Measurements from ENCODE around the gene HES7.

The HES7 gene

DNA sequence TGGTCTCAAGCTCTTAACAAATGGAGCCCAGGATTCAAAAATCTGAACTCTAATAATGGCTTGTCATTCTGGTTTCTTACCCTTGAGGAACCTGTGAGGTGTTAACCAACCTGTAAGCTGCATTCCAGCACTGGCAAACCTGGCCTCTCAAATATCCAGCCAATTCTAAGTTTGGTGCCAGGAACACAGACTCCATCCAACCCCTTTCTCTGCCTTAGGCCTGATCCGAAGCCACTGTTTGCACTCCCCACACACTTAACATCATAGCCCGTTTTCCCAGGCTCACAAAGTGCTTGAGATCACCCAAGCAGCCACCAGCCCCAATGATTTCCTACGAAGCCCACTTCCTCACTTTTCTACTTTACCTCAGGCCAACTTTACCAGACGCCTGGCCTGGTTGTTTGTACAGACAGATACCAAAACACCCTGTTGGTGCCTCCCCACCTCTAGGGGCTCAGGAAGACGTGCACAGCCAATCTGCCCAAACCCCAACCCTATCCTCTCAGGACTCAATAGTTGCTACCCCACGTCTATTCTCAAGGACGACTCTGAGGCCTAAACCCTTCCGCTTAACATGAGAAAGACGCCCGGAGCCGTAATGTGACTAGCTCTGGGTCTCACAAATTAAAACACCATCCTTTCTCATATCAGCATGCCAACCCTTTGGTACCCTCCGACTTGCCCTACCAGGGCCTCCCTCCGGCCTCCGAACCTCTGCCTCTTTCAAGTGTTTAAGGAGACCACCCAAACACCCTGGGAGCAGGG is 31.5 kb upstream of the HES7 start:
- no peak for DNase-seq (ENCODE audit: low read depth in 2 of 3, low spot score in 2 of 3)

DNA sequence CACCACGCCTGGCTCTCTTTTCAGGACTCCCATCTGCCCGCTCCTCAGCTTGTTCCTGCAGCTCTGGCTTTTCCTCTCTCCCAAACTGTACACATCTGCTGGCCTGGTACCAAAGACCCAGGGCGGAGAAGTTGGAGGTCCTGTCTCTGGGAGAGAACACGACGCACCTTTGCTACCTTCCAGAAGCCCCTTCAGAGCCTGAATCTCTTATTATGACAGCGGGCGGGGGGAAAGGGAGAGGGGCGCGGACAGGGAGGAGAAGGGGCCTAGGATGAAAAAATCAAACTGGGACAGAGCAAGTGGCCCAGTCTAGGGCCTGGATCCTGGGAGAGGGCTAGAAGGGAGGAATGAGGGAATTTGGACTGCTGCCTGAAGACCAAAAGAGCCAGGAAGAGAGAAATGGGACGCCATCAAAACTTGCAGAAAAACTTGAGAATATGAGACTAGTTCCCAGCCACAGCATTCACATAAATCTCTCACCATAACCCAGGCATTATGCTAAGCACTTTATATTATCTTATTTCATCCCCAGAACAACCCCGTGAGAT is 30.8 kb upstream of the HES7 start:
- DNase-seq (ENCODE audit: low read depth in 2 of 3, low spot score in 2 of 3), result no peak

DNA sequence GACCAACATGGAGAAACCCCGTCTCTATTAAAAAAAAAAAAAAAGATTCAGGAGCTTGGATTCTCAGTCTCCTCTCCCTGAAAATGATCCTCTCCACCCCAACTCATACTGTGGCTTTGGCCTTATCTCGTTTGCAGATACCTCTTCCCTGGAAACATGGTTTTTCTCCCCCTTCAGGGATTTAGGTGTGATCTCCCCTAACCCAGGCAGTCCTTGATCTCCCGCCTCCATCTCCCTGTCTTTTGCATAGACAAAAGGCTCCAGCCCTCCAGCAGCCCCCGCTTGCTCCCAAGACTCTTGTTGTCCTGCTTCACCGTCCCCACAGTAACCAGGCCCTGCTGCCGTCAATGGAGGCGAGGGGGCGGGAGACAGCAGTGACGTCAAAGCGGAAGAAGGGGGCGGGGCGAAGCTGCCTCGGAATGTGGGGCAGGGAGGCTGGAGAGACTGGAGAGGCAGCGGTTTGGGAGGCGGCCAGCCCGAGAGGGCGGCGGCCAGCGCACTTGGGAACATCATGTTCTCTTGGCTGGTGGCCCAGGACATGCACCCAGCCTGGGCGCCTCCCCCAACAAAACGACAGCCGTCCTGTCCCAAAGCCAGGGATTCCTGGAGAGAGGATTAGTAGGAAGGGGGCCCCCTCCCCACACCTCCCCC is 30.2 kb upstream of the HES7 start:
- peak in 2 of 3 experiments; percentile 85 to 86 for DNase-seq (ENCODE audit: low read depth in 2 of 3, low spot score in 2 of 3)

DNA sequence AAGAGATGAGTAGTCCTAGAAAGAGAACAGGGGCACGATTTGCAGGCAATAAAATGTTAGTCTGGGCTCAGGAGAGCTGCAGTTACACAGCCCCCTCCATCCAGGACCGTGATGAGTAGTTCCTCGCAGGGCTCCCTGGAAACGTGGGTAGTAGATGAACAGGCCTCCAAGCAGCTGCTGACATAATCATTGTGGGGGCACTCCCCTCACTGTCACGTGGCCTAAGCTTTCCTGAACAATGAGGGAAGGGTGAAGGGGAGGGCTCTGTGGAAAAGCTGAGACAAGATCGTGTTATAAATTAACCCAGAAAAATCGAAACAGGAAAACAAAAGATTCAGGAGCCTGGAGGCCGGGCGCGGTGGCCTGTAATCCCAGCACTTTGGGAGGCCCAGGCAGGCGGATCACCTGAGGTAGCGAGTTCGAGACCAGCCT is 29.6 kb upstream of the HES7 start:
- no peak for DNase-seq (ENCODE audit: low read depth in 2 of 3, low spot score in 2 of 3)

DNA sequence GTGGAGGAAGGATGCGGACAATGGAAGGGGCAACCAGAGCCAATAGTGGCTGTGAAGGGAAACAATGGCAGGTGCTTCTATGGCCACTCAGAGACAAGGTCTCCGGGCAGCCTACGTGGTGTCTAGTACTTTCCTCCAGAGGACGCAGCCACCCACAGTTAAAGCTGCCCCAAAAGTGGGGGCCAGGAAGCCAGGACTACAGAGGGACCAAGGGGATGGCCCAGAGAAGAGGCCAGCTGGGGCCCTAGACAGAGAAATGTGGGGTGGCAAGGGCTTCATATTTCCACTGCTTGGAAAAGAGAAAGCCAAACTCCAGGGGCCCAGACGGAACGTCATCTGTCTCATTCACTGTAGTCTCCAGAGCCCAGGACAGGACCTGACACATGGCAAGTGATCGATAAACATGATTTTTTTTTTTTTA is 29.1 kb upstream of the HES7 start:
- no peak for DNase-seq (ENCODE audit: low read depth in 2 of 3, low spot score in 2 of 3)

DNA sequence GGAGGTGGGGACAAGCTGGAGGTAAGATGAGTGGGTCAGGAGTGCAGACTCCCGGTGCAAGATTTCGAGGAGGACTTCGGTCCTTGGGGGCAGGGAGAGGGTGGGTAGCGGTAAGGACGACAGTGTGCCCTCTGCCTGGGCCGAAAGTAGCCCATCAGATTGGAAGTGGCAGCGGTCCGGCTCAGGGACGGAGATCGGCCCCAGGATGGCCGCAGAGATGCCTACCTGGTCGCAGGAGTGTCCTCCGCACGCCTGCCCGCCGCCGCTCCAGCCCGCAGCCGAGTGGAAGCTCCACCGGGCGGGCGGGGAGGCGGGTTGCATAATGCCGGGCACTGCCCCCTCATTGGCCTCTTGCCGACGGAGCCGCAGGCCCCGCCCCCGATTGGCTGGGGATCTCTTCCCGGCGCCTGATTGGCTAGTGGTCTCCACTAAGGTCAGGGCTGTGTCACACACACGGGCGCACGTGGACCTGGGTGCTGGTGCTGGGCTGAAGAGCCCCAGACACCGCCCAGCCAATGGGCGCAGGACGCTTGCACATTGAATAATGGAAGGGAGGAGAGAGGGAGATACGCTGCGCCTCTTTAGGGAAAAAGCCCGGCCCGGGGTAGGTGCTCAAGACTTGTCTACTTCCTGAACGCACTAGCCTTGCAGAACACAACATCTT is 28.3 kb upstream of the HES7 start, which contains the start of gene PER1:
Gene PER1, minus strand, starts transcription at position 293 of the 664 bp plus-strand sequence. CDS start 1,698 bp downstream, outside the sequence.
- DNase-seq (ENCODE audit: low read depth in 2 of 3, low spot score in 2 of 3), result peak; percentile 61 to 85 (median 73)

DNA sequence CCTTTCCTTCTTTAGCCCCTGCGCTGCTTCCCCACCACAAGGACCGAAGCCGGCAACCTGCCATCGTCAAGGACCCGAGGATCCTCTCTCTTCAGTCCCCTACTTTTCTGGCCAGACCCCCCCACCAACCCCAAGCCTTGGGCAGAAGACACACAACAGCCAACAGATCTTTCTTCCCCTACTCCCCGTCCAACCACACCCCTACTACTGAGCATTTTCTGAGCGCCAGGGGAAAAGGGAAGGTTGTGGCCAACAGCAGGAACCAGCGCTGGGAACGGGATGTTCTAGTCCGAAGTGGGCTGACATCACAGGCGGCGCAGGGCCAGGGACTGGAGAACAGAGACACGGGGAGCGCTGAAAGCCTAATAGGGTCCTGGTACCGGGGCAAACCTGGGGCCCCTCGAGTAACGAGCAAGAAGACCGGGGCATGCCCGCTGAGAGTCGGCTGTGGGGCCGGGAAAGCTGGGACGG is 27.8 kb upstream of the HES7 start:
- DNase-seq (ENCODE audit: low read depth in 2 of 3, low spot score in 2 of 3), result no peak

DNA sequence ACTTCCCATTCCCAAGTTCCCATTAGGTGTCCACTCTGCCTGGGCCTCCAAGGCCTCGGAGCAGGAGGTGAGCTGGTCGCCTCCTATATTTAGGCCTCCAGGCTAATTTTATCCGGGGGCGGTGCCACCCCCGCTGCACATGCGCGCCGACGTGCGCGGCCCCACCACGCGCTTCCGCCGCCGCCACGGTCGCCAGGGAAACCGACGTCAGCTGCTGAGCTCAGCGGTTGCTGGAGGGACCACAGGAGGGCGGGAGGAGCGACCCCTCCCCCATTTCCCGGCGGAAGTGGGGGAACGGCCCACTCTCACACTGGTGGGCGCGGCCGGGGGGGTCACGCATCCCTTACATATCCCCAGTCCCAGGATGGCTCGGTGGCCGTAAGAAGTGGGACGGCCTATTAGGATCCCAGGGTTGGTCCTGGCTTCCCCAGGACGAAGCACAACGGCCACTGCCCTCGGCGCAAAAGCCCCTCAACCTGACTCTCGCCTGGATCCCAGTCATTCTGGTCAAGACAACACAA is 27.3 kb upstream of the HES7 start:
- peak; percentile 58 to 80 (median 74) for DNase-seq (ENCODE audit: low read depth in 2 of 3, low spot score in 2 of 3)

DNA sequence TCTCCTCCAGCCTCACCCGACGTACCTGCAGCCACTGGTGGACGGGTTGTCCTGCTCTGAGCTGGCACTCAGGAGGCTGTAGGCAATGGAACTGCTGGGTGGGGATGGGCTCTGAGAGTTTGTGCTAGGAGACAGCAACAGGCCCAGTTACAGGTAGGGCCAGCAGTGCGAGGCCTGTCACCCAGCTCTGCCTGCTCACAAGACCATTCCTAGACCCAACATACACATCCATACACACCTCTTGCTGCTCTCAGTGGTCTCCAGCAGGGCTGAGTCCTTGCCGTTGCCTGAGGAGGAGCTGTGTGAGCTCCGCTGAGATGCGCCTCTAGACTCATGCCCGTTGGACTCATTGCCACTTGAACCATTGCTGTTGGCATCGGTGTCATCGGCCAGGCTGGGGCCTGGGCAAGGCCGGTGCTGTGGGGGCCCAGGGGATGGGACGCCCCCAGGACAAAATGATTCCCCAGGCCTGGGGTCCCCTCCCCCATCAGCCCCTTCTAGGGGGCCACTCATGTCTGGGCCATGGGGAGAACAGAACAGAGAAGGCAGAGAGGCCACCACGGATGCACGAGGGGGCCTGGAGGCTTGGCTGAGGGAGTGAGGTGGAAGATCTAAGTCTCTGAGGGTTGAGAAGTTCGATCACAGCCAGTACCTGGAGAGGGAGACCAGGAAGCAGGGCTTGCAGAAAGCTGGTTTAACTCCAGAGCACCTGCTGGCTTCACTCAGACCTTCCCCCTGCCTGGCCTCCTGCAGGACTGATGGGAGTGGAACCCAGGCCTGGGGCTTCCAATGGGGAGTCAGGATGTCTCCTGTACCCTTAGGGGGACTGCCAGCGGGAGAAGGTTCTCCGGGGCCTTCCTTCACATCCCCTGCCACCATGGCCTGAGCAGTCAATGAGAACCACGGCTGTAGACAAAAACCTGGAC is 26.6 kb upstream of the HES7 start:
- no peak for DNase-seq (ENCODE audit: low read depth in 2 of 3, low spot score in 2 of 3)

DNA sequence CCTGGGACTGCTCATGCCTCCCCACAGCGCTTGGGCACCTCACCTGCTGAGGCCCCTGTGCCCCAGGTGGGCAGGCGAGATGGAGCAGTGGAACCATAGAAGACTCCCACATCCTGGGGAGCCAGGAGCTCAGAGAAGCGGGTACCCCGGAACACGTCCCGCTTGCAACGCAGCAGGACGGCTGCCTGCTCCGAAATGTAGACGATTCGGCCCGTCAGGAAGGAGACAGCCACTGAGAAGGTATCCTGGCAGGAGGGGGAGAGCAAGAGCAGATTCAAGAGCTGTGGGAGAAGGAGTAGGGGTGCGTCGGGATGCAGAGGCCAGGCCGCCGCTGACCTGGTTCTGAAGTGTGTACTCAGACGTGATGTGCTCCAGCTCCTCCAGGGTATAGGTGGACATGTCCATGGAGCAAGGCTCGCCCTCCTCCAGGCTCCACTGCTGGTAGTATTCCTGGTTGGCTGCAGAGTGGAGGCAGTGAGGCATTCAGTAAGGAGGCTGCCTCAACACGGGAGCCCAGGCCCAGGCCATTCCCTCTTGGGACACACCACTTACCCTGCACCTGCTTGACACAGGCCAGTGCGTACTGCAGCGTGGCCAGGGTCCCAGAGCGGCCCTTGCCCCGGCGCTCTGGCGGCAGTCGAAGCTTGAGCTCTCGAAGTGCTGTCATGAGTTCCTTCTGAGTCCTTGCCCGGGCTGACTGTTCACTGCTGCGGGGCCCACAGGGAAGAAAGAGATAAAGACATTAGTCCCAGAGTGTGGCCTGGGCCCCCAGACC is 25.7 kb upstream of the HES7 start:
- DNase-seq (ENCODE audit: low read depth in 2 of 3, low spot score in 2 of 3), result no peak

DNA sequence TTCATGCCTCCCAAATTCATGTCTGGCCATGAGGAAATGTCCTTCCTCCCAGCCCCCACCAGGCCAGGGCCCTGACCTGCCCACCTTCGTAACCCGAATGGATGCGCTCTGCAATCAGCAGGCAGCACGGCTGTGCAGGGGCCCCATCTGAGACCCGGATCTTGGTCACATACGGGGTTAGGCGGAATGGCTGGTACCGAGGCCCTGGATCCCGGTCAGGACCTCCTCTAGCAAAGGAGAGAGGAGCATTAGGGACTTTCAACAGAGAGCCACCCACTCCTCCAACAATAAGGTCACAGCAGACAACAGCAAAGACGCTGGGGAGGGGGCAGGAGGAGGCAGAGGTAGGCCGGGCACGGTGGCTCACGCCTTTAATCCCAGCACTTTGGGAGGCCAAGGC is 24.7 kb upstream of the HES7 start:
- no peak for DNase-seq (ENCODE audit: low read depth in 2 of 3, low spot score in 2 of 3)

DNA sequence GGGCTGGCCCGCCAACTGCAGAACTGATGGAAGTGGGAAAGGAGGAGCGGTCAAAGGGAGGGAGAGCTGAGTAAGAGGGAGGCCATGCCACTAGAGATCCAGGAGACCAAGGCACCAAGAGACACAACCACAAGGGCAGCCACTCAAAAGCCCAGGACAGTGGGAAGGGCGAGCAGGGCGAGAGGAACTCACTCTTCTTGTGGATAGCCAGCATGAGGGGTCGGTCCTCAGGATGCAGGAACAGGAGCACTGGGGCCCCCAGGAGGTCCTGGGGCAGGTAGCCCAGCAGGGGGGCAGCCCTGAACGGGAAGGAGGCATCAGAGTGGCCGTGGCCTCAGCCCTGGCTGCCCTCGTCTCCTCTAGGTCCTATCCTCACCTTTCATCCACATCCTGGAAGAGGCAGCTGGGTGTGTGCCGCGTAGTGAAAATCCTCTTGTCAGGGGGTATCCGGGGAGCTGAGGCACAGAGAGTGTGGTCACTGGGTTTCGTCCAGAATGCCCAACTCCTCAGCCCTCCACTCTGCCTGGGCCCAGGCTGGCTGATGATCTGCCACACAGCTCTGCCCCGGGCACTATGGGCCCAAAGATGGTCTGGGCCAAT is 24.0 kb upstream of the HES7 start:
- no peak for DNase-seq (ENCODE audit: low read depth in 2 of 3, low spot score in 2 of 3)

DNA sequence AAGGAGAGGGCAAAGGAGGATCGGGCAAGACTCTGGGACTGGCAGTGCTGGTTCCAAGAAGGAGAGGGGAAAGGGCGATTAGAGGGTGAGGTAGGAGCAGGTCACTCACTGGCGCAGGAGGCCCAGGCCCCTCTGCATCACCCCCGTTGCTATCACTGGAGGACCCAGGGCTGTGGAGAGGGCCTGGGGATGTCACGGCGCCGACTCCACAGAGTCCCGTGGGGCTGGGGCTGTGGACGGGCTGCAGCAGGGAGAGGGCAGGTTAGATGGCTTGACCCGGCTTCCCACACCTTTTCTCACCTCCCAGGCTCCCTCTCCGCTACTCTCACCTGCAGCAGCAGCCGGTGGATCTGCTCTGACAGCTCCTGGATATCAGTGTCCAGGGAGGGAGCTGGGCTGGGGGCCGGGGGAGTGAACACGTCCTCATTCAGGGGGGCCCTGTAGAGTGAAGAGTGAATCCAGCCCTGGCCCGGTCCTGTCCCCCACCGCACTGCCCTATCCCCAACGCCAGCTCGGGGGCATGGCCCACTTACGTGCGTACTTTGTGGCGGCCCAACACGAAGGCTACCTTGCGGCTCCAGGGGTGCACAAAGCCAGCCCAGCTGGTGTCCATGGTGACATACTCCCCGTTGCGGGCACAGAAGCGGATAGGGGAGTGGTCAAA is 23.4 kb upstream of the HES7 start:
- DNase-seq (ENCODE audit: low read depth in 2 of 3, low spot score in 2 of 3), result no peak

DNA sequence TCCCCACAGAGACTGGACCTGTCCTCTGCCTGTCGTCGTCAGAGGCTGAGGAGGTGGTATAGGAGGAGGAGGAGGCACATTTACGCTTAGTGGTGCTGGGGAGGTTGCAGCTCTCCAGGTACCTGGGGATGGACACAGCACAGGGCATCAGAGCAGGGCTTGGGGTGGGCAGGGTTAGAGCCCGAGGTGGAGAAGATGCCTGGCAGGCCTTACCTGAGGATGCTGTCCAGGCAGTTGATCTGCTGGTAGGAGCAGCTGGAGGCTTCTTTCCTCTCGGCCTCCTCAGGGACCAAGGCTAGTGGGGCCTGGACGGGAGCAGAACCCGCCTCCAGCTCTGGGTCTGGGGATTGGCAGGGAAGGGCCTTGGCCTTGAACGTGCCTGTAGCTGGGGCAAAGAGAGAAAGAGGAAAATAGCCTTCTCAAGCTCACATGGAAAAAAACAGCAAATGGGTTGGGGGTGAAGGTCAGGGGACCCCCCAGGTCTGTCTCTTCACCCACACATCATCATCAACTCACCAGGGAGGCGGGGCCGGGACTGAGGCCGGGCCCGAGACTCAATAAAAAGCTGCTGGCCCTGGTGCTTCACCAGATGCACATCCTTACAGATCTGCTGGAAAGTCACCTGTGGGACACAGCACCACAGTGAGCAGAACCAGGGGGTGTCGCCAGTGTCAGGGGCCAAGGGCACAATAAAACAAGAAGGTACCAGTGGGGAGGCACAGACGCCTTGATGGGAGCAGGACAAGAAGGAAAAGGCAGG is 22.7 kb upstream of the HES7 start:
- DNase-seq (ENCODE audit: low read depth in 2 of 3, low spot score in 2 of 3), result no peak

DNA sequence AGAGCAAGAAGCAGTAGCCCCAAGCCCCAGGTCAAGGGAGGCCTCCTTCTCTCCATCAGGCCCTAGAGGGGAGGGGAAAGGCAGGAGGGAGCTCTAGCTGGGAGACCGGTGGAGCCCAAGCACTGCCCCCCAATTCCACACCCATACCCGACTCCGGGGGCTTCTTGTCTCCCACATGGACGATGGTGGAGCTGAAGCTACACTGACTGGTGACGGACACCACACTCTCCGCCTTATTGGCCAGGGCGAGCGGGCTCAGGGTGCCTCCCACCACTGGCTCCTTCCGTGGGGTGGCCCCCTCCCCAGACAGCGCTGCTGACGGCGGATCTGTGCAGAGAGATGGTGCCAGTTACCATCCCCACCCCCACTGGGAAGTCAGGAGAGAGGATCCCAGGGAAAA is 21.9 kb upstream of the HES7 start:
- no peak for DNase-seq (ENCODE audit: low read depth in 2 of 3, low spot score in 2 of 3)

DNA sequence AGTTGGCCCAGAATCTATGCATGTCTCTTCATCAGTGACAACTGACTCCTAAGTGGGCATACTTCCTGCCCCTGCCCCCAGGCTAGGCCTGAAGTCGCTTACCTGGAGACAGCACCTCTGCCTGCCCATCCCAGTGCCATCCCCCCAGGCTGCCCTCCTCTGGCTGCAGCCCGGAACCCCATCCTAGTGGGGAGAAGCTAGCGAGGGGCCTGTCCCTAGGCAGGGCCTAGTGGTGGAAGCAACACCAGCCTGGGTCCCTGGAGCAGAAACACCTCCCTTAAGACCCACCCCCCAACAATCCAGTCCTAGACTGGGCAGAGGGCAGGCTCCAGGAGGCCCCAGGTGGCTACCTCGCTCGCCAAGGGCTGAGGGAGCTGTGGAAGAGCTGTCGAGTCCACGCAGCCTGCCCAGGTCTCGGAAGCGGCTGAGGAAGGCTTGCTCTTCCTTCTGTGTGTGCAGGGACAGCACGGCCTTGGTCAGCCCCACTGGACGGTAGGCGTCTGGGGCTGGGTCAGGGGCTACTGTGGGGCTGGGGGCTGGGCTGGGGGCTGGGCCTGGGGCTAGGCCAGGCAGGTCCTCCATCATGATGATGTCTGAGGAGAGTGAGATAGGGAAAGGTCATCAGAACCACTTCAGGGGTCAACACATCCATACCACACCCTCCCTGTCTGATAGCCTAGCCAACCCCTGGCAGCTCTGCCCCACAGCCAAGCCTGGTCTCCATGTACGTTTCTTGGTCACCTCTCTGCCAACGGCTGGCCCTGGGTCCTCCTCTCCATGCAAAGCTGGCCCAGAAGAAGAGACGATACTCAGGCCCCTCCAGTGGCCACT is 20.7 kb upstream of the HES7 start:
- DNase-seq (ENCODE audit: low read depth in 2 of 3, low spot score in 2 of 3), result no peak

Data from activated CD8-positive, alpha-beta memory T cell treated with anti-CD3 and anti-CD28 coated beads for 48 hours (primary cell).